Measurements from ENCODE around the gene RBSN. TPM values are rescaled to one million over a fixed set of nuclear protein-coding genes. Genes with fewer than 3 reads are reported as not detected.

RBSN gene
- total and polyA plus RNA-seq, 8 donors, result 24.5 to 37.0 (median 32.7) TPM

DNA sequence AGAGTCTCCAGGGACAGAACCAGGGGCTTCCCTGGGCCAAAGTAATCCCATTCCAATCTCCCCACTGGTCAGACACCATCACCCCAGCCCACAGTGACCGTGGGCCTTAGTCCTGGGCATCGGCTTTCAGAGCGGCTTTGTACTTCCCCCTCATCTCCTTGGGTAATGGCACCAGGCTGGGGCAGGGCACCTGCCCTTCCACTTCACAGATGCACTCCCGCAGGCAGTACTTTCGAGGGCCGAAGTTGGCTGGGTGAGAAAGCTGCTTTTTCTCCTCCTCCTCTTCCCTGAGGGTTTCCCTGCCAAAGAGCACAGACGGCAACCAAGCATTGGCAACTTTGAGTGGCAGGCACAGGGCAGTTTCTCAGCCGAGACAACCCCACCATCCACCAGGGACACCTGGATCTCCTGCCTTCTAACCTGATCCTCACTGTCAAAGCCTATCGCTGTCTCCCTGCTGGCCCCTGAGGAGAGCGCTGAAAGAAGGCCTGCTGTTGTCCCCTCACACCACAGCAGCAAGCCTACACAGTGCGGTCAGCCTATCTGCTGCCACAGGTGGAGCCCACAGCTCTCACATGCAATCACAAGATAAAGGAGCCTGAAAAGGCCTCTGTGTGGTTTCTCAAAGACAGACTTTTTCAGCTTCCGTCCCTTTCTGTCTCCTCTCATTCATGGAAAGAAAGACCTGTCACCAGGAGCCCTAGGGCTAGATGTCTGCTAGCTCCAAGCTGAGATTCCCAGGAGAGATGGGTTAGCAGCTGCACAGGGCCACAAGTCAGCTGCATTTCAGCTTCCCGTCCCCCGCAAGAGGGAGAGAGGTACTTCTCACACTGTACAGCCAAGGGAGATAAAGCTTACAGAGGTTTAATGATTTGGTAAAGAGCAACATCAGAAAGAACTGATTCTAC lies 46.4 kb downstream of the RBSN start:
- H3K27ac ChIP-seq, result no peak overlapping the region
- no peaks in the 10 kb centered on the region for H3K9me3 ChIP-seq
- TF ChIP-seq, protein P1, sequence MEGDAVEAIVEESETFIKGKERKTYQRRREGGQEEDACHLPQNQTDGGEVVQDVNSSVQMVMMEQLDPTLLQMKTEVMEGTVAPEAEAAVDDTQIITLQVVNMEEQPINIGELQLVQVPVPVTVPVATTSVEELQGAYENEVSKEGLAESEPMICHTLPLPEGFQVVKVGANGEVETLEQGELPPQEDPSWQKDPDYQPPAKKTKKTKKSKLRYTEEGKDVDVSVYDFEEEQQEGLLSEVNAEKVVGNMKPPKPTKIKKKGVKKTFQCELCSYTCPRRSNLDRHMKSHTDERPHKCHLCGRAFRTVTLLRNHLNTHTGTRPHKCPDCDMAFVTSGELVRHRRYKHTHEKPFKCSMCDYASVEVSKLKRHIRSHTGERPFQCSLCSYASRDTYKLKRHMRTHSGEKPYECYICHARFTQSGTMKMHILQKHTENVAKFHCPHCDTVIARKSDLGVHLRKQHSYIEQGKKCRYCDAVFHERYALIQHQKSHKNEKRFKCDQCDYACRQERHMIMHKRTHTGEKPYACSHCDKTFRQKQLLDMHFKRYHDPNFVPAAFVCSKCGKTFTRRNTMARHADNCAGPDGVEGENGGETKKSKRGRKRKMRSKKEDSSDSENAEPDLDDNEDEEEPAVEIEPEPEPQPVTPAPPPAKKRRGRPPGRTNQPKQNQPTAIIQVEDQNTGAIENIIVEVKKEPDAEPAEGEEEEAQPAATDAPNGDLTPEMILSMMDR (IDR thresholded peaks at IDR 0.05), result no peak
- H3K36me3 ChIP-seq, result peaks cover 0 to 78% of the 10 kb centered on the region in 2 donors
- no peaks in the 10 kb centered on the region for H3K4me1 ChIP-seq
- H3K27me3 ChIP-seq, result no peaks in the 10 kb centered on the region
- H3K4me3 ChIP-seq, result no peak overlapping the region
- intact Hi-C loops (cut with DNase I), result no loop called here
- ATAC-seq (no peak), DNase-seq (peak in 1 of 4 donors; percentile 56)

- Histone ChIP-seq H3K27ac (no peak overlapping the region), H3K4me1 (no peaks in the 10 kb centered on the region), H3K36me3 (peaks cover 0 to 78% of the 10 kb centered on the region in 2 donors), H3K27me3 (no peaks in the 10 kb centered on the region), H3K4me3 (no peak overlapping the region), H3K9me3 (no peaks in the 10 kb centered on the region)
- DNase-seq (no peak), ATAC-seq (peak; percentile 92)
- intact Hi-C loops (cut with DNase I), result no loop called here
- TF ChIP-seq, protein P1 (IDR thresholded peaks at IDR 0.05), result peak; percentile 41 to 62
These were observed 47.4 kb downstream of the RBSN start for GRCh38 chr3:15051531-15051930.

- Histone ChIP-seq H3K9me3 (no peaks in the 10 kb centered on the region), H3K27me3 (no peaks in the 10 kb centered on the region), H3K4me3 (no peak overlapping the region), H3K27ac (no peak overlapping the region), H3K36me3 (peaks cover 0 to 83% of the 10 kb centered on the region in 2 donors), H3K4me1 (no peaks in the 10 kb centered on the region)
- intact Hi-C loops (cut with DNase I), result no loop called here
- ATAC-seq (no peak), DNase-seq (no peak)
- TF ChIP-seq, protein P1 (IDR thresholded peaks at IDR 0.05), result no peak
These were observed 48.4 kb downstream of the RBSN start for GRCh38 chr3:15050405-15051092.

DNA sequence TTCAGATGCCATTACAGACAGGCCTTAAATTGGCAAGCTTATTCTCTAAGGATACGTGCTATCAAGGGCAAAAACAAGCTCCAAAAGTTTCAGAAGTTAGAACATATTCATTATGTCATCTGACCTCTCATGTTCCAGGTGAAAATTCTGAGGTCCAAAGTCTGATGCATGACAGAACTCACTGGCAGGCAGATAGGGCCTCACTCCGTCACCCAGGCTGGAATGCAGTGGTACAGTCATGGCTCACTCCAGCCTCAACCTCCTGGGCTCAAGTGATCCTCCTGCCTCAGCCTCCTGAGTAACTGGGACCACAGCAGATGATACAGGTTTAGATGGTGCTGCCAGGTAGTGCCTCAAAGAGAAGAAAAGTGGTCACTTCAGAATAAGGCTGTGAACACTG lies 49.4 kb downstream of the RBSN start:
- Histone ChIP-seq H3K27me3 (no peaks in the 10 kb centered on the region), H3K4me1 (no peaks in the 10 kb centered on the region), H3K27ac (no peak overlapping the region), H3K9me3 (no peaks in the 10 kb centered on the region), H3K36me3 (peaks cover 0 to 92% of the 10 kb centered on the region in 2 donors), H3K4me3 (no peak overlapping the region)
- TF ChIP-seq, protein P1 (IDR thresholded peaks at IDR 0.05), result no peak
- intact Hi-C loops (cut with DNase I), result no loop called here
- ATAC-seq (no peak), DNase-seq (no peak)

- intact Hi-C loops (cut with DNase I), result no loop called here
- Histone ChIP-seq H3K4me3 (no peak overlapping the region), H3K27ac (no peak overlapping the region), H3K27me3 (no peaks in the 10 kb centered on the region), H3K4me1 (peaks cover 0 to 5% of the 10 kb centered on the region in 2 donors), H3K36me3 (peaks cover 0 to 100% of the 10 kb centered on the region in 2 donors), H3K9me3 (no peaks in the 10 kb centered on the region)
- TF ChIP-seq, protein P1 (IDR thresholded peaks at IDR 0.05), result no peak
- DNase-seq (no peak), ATAC-seq (no peak)
These were observed 53.3 kb downstream of the RBSN start for GRCh38 chr3:15045667-15046066.
